SW 1271 (cell line): Measurements from ENCODE around the gene PTK7.
"Not testable (repeated sequence)": the region's sequence is repeated elsewhere in the genome, so short reads cannot be mapped to it uniquely, and the experiment has no call there.

Experiments used
- DNase-seq, 2 experiments: peaks; one replicate each; lab custom pipeline; 2025; lab: John Stamatoyannopoulos, UW

PTK7 gene

DNA sequence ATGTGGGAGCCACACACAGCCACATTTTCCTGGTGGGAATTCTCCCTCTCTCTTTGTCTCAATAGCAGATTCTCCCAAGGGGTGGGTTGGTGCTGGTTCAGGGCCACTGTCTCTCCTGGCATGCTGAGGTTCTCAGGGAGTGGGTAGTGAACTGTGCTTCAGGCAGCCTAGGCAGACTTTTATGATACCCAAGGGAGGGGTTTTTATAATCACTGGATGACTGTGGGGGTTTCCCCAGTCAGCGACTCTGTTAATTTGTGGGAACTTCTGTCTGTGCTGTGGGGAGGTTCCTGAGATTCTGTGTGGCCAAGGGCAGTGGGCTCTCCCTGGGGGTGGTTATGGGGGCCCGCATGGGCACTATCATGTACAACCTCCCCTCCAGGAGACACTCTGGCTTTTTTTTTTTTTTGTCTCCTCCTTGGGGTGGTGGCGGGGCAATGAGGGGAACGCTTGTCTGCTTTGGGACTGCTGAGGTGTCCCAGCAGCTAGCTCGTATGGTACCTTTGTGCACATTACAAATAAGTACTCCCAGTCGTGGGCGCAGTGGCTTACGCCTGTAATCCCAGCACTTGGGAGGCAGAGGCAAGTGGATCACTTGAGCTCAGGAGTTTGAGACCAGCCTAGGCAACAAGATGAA lies 10.0 kb downstream of the PTK7 start:
- no peak for DNase-seq

DNA sequence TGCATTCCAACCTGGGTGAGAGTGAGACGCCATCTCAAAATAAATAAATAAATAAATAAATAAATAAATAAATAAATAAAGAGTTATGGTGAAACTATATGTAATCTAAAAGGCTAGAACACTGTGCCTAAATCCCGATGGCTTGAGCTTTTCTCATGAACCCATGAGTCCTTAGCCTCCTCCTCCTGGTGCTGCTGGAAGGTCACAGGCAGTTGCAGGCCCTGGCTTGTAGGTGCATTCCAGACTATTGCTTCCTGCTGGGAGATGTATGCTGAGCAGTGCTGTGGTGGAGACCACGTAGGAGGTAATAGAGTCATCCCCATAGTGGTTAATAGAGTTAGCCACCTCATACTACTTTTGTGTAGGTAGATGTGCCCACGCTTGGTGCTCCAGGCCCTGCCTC lies 12.5 kb downstream of the PTK7 start:
- DNase-seq: no peak

DNA sequence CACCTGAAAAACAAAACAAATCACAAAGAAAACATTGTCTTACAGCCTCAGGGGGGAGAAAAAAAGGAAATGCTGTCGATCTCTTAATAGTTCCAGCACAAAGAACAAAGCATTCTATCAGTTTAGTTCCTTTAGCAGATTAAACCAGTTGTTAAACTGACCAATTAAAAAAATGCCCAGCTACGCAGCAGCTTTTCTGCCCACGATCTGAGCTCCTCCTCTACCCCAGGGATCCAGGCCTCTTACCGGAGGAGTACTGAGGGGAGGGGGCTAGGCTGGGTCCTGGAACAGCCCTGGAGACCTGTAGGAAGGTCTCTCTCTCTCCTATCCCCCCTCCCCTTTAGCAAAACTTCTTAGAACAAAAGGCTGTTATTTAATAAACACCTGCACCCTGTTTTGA lies 13.4 kb downstream of the PTK7 start:
- no peak for DNase-seq

DNA sequence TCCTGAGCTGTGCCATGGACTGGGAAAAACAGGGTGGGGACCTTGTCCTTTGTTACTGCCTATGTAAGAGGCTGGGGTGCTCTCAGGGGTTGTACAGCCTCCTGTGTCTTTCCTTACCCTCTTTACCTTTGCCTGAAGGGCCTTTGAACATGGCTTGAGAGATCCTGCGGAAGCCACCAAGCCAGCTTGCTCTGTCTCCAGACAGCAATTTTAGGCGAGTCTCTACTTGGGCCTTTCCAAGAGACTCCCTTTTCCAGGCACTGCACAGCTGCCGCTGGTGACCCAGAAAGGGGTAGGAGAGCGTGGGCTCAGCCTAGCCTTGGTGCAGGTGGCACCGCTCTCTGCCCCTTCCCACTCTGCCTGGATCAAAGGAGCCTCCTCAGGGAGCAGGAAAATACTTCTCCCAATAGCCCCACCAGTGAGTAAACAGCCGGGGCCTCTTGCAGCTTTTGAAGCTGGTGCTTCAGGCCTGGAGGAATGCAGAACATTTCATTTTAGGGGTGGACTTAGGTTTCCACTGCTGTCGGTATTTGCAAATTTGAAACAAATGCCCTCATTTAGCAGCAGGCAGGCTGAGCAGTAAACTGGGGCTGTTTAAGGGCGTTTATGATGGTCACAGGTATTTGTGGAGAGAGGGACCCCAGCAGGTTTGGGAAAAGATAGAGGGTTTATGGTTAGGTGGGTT lies 13.9 kb downstream of the PTK7 start:
- DNase-seq: no peak

DNA sequence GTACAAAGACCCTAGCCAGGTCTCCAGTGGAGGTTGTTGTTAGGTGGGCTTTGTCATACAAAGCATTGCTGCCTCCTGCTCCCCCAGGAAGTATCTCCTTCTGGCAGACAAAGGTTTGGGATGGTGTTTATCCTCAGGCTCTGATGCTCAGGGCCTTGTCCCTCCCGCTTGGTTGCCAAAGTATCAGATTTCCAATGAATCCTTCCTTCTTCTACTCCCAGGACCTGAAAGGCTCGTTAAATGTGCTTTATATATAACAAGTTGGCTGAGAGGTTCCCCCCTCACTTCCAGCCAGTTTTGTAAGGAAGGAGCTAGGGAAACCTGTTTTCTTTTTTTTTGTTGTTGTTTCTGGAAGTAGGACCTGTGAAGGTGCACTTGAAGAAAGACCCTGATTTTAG lies 14.4 kb downstream of the PTK7 start:
- no peak for DNase-seq

DNA sequence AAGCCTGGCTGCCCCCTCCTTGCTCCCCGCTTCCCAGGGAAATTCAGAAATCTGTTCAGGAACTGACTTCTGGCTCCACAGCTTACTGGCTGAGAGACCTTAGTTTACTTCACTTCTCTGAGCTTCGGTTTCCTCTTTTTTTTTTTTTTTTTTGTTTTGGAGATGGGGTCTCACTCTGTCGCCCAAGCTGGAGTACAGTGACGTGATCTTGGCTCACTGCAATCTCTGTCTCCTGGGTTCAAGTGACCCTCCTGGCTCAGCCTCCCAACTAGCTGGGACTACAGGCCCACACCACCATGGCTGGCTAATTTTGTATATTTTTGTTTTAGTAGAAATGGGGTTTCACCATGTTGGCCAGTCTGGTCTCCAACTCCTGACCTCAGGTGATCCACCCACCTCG lies 14.9 kb downstream of the PTK7 start:
- no peak for DNase-seq

- DNase-seq: no peak
Observed at GRCh38 chr6:43091436-43091991, 15.4 kb downstream of the PTK7 start.

DNA sequence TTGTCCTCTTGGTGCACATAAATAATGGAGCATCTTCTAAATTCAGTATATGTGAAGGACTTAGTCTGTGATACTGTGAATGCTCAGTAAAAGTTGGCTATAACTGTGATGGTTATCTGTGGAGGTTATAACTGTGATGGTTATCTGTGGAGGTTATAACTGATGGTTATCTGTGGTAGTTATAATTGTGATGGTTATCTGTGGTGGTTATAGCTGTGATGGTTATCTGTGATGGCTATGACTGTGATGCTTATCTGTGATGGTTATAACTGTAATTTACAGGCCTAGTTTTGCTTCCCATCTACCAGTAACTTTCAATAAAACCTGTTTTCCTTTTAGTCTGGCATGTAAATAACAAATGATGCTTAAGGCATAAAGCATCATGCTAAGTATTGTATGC lies 16.5 kb downstream of the PTK7 start:
- DNase-seq: no peak

DNA sequence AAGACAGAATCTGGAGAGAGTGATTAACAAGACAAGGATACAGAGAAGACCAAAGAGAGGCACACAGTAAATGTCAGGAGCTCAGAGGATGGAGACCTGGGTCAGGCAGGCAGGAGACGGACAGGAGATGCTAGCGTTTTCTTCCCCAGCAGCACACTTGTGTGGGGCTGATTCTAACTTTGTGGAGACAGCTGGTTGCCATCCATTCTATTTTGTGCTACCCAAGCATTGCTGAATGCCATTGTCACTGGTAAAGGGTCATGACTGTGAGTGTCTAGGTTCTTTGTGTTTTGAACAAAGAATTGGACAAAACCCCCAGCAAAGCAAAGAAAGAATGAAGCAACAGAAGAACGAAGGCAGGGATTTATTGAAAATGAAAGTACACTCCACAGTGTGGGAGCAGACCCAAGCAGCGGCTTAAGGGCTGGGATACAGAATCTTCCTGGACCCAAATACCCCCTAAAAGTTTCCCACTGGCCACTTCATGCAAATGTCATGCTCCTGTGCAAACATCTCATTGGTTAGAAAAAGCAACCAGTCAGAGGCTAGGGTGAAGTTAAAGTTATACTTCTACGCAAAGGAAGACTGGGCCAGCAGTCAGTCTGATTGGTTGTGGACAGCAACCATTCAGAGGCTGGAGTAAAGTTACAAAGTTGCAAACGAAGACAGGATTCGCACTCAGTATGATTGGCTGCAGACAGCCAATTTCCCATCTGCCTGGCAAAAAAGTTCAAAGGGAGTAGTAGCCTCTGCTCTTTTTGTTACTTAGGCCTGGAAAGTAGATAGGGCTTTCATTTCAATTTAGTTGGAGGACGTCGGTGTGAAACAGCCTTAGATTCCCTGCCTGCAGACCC lies 17.5 kb downstream of the PTK7 start:
- DNase-seq: no peak

DNA sequence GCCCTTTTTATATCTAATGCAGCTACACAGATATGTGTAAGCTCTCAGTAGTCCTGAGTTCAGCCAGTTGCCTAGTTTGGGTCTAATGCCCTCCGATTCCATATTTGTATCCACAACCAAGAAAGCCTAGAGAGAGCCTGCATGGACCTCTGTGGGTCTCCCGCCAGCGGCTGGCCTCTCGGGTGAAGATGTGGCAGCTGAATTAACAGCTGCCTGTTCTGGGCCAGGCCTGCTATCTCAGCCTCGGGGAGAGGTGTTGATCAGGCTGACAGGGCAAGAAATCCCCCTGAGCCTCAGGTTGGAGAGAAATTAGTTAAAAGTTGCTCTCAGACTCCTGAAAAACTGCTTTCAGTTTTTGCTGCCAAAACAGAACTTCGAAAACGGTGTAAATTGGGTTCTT lies 19.8 kb downstream of the PTK7 start:
- DNase-seq: no peak

DNA sequence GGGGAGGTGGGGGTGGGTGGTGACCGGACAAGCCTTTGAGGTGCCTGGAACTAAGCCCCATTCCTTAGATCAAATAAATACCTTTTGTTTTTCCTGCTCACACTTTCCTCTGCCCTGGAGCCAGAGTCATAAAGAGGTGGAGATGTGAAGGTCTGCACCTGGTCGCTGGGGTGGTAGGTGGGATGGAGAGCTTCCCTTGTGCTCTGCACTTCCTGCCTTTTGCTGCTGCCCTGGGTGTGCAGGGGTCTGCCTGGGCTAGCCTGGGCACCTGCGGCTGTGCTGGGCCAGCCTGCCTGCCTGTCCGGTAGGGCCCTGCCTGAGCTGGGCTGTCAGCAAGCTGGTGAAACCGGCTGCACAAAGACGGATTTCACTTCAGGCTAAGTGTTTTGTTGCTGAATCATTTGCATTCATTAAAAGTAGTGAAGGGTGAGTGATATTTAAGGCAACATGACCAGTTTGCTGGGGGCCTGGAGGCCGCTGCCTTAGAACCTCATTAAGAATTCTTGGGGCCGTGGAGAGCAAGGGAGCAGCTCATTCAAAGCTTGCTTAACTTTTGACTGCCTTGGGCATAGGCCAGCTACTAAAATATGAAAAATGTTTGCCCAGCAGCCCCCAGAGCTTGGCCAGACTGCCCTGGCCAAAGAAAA lies 20.5 kb downstream of the PTK7 start:
- no peak for DNase-seq

- DNase-seq: no peak
Observed at GRCh38 chr6:43097098-43097489, 21.0 kb downstream of the PTK7 start.

GRCh38 chr6:43097502-43097901 lies 21.4 kb downstream of the PTK7 start:
- DNase-seq: no peak

- DNase-seq: no peak
Observed at GRCh38 chr6:43101497-43101896, 25.4 kb downstream of the PTK7 start.

DNA sequence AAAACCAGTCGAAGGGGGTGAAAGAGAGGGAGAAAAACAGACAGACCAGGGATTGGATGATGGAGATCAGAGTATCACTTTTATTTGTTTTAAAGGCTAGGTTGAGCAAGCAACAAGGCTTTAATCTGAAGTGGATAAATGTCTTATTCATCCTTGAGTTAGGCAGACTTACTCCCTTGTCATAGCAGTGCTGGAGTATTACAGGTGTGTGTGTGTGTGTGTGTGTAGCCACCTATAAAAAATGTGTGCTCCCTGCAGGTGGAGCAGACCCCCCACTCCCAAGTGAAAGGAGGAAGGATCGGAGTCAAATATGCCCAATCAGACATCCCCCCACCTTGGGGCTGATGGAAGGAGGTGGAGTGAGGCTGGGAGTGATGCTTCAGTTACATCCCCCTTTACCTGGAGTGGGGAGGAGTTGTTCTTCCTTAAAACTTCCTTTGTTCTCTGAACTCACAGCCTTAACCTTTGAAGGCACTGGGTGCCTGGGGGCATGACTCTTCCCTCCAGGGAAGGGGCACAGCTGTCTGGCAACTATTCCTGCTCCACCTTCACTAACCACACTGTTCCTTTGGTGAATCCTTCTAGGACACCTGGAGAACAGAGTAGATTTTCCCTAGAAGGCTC lies 27.3 kb downstream of the PTK7 start:
- DNase-seq: no peak

DNA sequence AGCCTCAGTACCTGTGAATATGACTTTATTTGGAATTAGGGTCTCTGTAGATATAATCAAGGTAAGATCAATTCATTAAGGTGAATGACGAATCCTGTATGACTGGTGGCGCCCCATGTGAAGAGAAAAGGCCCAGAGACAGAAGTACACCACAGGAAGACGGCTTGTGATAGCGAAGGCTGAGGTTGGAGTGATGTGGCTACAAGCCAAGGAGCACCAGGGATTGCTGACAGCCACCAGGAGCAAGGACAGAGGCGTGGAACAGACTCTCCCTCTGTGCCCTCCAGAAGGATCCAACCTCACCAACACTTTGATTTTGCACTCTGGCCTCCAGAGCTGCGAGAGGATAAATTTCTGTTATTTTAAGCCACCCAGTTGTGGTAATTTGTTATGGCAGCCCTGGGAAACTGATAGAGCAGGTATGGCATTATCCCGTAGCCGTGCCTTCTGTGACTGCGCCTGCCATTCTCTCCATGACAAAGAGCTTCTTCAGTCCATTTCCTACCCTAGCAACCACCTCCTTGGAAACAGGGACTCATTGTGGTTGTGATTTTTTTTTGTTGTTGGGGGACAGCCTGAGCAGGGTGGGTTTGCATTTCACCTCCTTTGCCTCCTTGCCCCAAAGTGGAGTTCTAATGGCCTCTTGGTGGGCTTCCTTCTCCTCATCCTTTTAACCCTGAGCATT lies 29.6 kb downstream of the PTK7 start:
- no peak for DNase-seq

DNA sequence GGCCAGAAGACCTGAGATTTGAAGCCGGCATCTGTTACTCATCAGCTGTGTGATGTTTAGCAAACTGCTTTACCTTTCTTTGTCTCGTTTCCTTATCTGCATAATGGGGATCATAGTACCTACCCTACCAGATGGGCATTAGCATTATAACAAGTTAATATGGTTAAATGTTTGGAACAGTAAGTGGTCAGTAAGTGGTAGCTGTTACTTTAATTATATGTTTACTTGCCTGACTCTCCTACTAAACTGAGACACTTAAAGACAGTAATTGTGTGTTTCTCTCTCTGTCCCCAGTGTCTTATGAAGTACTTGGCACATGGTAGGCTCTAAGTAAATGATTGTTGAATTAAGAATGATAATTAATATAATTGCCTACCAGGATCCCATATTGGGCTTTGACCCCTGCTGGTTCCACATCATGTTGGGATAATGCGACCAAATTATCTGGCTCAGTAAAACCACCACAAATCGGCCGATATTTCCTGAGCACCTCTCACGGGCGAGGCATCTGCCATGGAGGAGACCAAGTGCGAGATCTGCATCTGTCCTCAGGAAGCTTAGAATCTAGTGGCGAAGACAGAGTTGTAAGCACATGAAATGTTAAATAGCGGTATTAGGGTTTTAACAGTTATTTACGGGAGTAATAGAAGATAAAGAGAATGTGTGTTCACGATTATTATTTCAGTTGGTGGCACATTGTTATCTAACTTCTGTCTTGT lies 31.4 kb downstream of the PTK7 start:
- no peak for DNase-seq

DNA sequence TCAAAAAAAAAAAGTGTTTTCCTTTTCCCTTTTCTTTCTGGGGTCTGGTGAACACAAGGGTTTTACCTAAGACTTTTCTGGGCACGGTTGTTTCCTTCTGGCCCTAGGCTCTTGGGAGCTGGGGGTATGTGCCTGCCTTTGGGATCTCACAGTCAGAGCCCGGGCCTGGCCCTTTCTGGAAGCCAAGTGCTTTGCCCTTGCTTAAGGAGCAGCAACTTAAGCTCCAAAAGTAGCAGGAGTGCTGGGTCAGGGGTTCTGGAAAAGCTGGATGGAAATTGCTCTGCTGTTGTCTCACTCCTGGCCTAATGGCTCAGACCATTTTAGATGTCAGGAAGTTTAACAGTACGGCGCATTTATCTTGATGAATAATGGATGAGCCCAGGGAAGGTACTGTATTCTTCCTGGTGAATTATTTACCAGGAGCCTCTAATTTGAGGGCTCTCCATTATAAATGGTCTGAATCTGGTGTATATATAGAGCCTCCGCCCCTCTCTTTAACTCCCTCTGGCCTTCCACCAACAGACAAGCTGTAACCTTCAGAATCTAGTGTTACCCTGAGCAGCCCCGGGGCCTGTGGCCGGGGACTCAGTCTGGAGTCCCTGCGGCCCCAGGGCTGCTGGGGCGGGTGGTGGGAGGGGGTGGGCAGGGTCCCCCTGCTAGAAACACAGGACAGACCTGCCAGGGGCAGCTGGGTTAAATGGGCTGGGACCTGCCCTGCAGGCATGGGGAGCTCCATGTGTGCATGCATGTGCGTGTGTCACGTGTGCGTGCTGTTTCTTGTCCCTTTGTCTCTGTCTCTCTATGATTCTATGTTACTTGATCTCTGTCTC lies 37.5 kb downstream of the PTK7 start:
- DNase-seq: no peak

DNA sequence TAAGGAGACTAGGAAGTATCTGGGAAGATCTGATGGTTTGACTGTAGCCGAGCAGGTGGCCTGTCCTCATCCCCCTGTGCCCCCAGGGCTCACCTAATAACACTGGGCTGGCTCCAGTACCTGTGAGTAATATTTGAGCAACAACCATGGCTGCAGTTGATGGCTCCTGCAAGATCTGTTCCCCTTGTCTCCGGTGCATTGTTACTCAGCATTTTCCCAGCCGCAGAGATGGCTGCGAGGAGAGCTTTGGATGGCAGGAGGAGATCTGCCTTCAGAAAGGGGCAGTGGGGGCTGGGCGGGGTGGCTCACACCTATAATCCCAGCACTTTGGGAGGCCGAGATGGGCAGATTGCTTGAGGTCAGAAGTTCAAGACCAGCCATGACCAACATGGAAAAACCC lies 39.3 kb downstream of the PTK7 start:
- no peak for DNase-seq

GRCh38 chr6:43117466-43117865 lies 41.4 kb downstream of the PTK7 start:
- not testable (repeated sequence) for DNase-seq
